ENCODE results near the gene MIPOL1.
A peak's percentile ranks its signal among the peaks of the same experiment; 100 is the strongest.
"Not testable (repeated sequence)": the region's sequence is repeated elsewhere in the genome, so short reads cannot be mapped to it uniquely, and the experiment has no call there.

The MIPOL1 gene, protein sequence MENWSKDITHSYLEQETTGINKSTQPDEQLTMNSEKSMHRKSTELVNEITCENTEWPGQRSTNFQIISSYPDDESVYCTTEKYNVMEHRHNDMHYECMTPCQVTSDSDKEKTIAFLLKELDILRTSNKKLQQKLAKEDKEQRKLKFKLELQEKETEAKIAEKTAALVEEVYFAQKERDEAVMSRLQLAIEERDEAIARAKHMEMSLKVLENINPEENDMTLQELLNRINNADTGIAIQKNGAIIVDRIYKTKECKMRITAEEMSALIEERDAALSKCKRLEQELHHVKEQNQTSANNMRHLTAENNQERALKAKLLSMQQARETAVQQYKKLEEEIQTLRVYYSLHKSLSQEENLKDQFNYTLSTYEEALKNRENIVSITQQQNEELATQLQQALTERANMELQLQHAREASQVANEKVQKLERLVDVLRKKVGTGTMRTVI

GRCh38 chr14:37197421-37198272 is at the start of gene MIPOL1:
TSS of gene MIPOL1 (plus strand) at chr14:37197937. CDS start at chr14:37247889, 49,952 bp downstream.
- DNase-seq (ENCODE audit: low spot score): peak; percentile 85

DNA sequence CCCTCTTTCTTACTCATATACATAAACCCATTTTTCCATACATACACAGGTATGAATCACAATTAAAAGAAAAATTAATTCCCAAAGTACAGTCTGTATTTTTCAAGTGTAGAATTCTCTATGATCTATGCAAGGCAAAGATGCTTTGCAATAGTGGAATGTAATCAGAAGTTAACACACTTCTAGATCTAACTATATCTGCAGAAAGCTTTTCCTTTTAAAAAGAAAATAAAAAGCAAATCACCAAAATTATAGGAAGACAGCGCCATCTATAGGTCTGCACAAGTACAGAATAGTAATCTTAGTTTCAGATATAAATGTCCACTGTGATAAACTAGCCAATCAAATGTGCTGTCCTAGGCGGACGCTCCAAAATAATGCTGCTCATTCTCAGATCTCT is 47.3 kb upstream of the MIPOL1 start:
- peak; percentile 75 for DNase-seq (ENCODE audit: low spot score)

- no peak for DNase-seq (ENCODE audit: low spot score)
These were observed 44.7 kb upstream of the MIPOL1 start for GRCh38 chr14:37153005-37153404.

DNA sequence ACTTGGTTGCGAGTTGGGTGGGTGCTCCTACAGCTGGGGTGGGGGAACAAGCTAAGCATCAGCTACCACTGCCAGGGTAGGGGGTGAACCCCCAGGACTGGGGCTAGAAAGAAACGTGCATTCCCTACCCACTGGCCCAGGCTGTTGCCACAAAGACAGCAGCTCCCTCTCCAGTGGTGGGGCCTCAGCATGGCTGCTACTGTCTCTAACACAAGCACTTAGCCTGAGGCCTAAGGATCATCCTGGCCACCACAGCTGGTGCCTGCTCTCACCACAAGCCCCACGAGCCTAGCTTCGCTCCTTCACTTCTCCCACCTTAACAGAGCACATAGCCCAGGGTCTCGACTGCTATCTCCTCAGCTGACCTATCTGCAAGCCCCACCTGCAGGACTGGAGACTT is 44.3 kb upstream of the MIPOL1 start:
- no peak for DNase-seq (ENCODE audit: low spot score)

GRCh38 chr14:37157987-37158386 is 39.8 kb upstream of the MIPOL1 start:
- no peak for DNase-seq (ENCODE audit: low spot score)

- not testable (repeated sequence) for DNase-seq (ENCODE audit: low spot score)
These were observed 35.4 kb upstream of the MIPOL1 start for GRCh38 chr14:37162307-37162706.

- no peak for DNase-seq (ENCODE audit: low spot score)
These were observed 31.9 kb upstream of the MIPOL1 start for GRCh38 chr14:37165794-37166193.

GRCh38 chr14:37167151-37168047 is 30.3 kb upstream of the MIPOL1 start:
- DNase-seq (ENCODE audit: low spot score): peak; percentile 38

GRCh38 chr14:37168721-37169120 is 29.0 kb upstream of the MIPOL1 start:
- peak; percentile 95 for DNase-seq (ENCODE audit: low spot score)

GRCh38 chr14:37170237-37170636 is 27.5 kb upstream of the MIPOL1 start:
- peak; percentile 34 for DNase-seq (ENCODE audit: low spot score)

- peak; percentile 38 for DNase-seq (ENCODE audit: low spot score)
These were observed 26.7 kb upstream of the MIPOL1 start for GRCh38 chr14:37170993-37171392.

DNA sequence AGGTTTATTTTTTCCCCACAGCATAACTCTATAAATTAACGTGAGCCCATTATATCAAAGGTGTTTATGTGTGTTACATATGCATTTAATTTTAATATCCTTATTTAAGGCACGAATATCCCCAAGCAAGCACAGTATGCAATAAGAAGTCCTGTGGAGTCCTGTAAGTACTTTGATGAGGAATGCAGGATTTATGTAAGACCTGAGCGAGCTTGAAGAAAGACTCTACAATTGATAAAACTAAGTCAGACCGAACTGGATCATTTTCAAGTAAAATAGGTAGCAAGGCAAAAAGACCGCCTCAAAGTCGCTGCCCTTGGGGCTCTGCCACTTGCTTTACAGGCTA is 26.1 kb upstream of the MIPOL1 start:
- DNase-seq (ENCODE audit: low spot score): no peak

GRCh38 chr14:37172024-37172869 is 25.5 kb upstream of the MIPOL1 start, which contains the start of gene SLC25A21:
TSS of gene SLC25A21 (minus strand) at chr14:37172606.
- DNase-seq (ENCODE audit: low spot score): peak; percentile 75

- DNase-seq (ENCODE audit: low spot score): peak; percentile 38
These were observed 24.7 kb upstream of the MIPOL1 start for GRCh38 chr14:37172936-37173614.

- no peak for DNase-seq (ENCODE audit: low spot score)
These were observed 17.7 kb upstream of the MIPOL1 start for GRCh38 chr14:37179896-37180502.

DNA sequence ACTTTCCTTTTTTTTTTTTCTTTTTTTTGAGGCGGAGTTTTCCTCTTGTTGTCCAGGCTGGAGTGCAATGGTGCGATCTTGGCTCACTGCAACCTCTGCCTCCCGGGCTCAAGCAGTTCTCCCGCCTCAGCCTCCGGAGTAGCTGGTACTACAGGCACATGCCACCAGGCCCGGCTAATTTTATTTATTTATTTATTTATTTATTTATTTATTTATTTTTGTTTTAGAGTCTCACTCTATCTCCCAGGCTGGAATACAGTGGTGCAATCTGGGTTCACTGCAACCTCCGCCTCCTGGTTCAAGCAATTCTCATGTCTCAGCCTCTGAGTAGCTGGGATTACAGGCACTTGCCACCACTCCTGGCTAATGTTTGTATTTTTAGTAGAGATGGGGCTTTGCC is 16.9 kb upstream of the MIPOL1 start:
- not testable (repeated sequence) for DNase-seq (ENCODE audit: low spot score)

- no peak for DNase-seq (ENCODE audit: low spot score)
These were observed 16.3 kb upstream of the MIPOL1 start for GRCh38 chr14:37181441-37181840.

DNA sequence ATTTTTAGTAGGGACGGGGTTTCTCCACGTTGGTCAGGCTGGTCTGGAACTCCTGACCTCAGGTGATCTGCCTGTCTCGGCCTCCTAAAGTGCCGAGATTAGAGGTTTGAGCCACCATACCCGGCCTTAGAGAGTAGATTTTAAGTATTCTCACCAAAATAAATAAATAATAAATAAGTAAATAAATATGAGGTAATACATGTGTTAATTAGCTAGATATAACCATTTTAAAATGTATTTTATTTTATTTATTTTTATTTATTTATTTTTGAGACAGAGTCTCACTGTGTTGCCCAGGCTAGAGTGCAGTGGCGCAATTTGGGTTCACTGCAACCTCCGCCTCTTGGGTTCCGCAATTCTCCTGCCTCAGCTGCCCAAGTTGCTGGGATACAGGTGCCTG is 13.2 kb upstream of the MIPOL1 start:
- not testable (repeated sequence) for DNase-seq (ENCODE audit: low spot score)

DNA sequence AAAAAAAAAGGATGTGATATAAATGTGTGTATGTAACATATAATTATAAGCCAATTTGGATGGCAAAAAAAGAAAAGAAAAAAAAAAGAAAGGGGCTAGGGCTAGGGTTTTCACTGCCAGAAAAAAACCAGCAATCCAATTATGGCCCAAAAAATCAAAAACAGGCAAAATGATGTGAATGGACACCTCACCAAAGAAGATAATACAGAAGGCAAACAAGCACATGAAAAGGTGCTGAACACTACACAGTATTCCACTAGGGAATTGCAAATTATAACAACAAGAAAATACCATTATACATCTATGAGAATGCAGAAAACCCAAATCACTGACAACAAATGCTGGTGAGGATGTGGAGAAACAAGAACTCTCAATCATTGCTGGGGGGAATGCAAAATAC is 12.1 kb upstream of the MIPOL1 start:
- DNase-seq (ENCODE audit: low spot score): no peak

GRCh38 chr14:37186865-37187264 is 10.9 kb upstream of the MIPOL1 start:
- DNase-seq (ENCODE audit: low spot score): no peak
